H1 (cell line): ENCODE data around the gene CCDC40. TPM values are rescaled to one million over a fixed set of nuclear protein-coding genes. Genes with fewer than 3 reads are reported as not detected.

Experiments
- CTCF ChIA-PET: fragments of 300-600 bp; sonication (Branson Sonifier 250); formaldehyde crosslinking; loops from one replicate; lab custom pipeline; 2021; ENCODE audit not compliant: partially characterized antibody; lab: Charles Lee
- POLR2A ChIA-PET: fragments of 300-600 bp; sonication (Branson Sonifier 250); formaldehyde crosslinking; loops from one replicate; lab custom pipeline; 2021; ENCODE audit warnings: inconsistent platforms; ENCODE audit not compliant: partially characterized antibody; lab: Charles Lee
- DNase-seq, 2 experiments: peaks; one replicate each; pipeline versions ENCODE4 v3.0.0 to v3.0.0-alpha.2; 2010 to 2022; ENCODE audit warnings: low spot score in 2 of 2, low read depth in 1 of 2, mixed read lengths in 1 of 2
- FAIRE-seq: peaks from 2 replicates; lab custom pipeline; 2011; peaks lifted over from hg19 to GRCh38; lab: Jason Lieb, UNC
- H2AFZ ChIP-seq: 2 replicates; pipeline ENCODE4 v1.8.1; 2012; ENCODE audit warnings: low read length, inconsistent platforms
- H2AK5ac ChIP-seq: 2 replicates; pipeline ENCODE4 v1.6.1; 2013; ENCODE audit warnings: low read depth, low read length
- H2BK120ac ChIP-seq: replicated peaks from 2 replicates; pipeline ENCODE3; 2013; ENCODE audit warnings: low read depth, low read length, inconsistent platforms
- H2BK12ac ChIP-seq: 2 replicates; pipeline ENCODE4 v1.6.1; 2013; ENCODE audit warnings: low read depth, low read length
- H2BK15ac ChIP-seq: 2 replicates; pipeline ENCODE4 v1.6.1; 2013; ENCODE audit warnings: low read length
- H2BK20ac ChIP-seq: 2 replicates; pipeline ENCODE4 v1.6.1; 2013; ENCODE audit warnings: low read length
- H2BK5ac ChIP-seq: 2 replicates; pipeline ENCODE4 v1.6.1; 2013; ENCODE audit warnings: low read depth, low read length
- H3K14ac ChIP-seq: 2 replicates; pipeline ENCODE4 v1.6.1; 2013; ENCODE audit warnings: inconsistent platforms; ENCODE audit not compliant: insufficient read length
- H3K18ac ChIP-seq: 2 replicates; pipeline ENCODE4 v1.6.1; 2013; ENCODE audit warnings: low read length; ENCODE audit errors: extremely low read depth
- H3K23ac ChIP-seq: 2 replicates; pipeline ENCODE4 v1.6.1; 2013; ENCODE audit warnings: inconsistent platforms; ENCODE audit not compliant: insufficient read length
- H3K23me2 ChIP-seq: 2 replicates; pipeline ENCODE4 v1.6.1; 2013; ENCODE audit warnings: low read depth, low read length
- H3K27ac ChIP-seq: 2 replicates; pipeline ENCODE4 v1.6.1; 2011; ENCODE audit warnings: low read depth, low read length, inconsistent platforms
- H3K27me3 ChIP-seq, 4 experiments: replicated peaks in 1 of 4; 1 replicate in 1 of 4; 2 replicates in 3 of 4; pipeline versions ENCODE4 v1.6.1 to v1.8.1; 2011 to 2013; ENCODE audit warnings: low read length in 3 of 4, mild to moderate bottlenecking in 3 of 4, inconsistent platforms in 2 of 4, mixed read lengths in 2 of 4, moderate library complexity in 1 of 4; ENCODE audit not compliant: control insufficient read depth in 3 of 4, insufficient read depth in 3 of 4; ENCODE audit errors: extremely low read depth in 1 of 4
- H3K36me3 ChIP-seq, 4 experiments: 2 replicates each; pipeline versions ENCODE4 v1.6.1 to v1.8.1; 2011 to 2013; ENCODE audit warnings: mild to moderate bottlenecking in 4 of 4, low read length in 3 of 4, moderate library complexity in 2 of 4, control low read depth in 1 of 4, inconsistent platforms in 1 of 4; ENCODE audit not compliant: insufficient read depth in 4 of 4, control insufficient read depth in 2 of 4
- H3K4ac ChIP-seq: replicated peaks from 2 replicates; pipeline ENCODE3; 2013; ENCODE audit warnings: low read length, low read depth, mixed read lengths, inconsistent platforms; ENCODE audit not compliant: insufficient read length
- H3K4me1 ChIP-seq, 4 experiments: replicated peaks in 1 of 4; 1 replicate in 1 of 4; 2 replicates in 3 of 4; pipeline versions ENCODE4 v1.6.1 to v1.8.1; 2011 to 2013; ENCODE audit warnings: low read length in 3 of 4, inconsistent platforms in 2 of 4, mixed read lengths in 1 of 4; ENCODE audit not compliant: insufficient read depth in 4 of 4, control insufficient read depth in 3 of 4
- H3K4me2 ChIP-seq, 2 experiments: 2 replicates each; pipeline versions ENCODE4 v1.6.1 to v1.8.1; 2011 to 2013; ENCODE audit warnings: low read depth in 2 of 2, low read length in 2 of 2, control low read depth in 1 of 2, inconsistent platforms in 1 of 2, mild to moderate bottlenecking in 1 of 2; ENCODE audit not compliant: insufficient read depth in 1 of 2
- H3K4me3 ChIP-seq, 4 experiments: fragments of 200-600, 300-600 bp in 1 of 4; sonication (generic), shearing (Covaris generic), sonication (Bioruptor Twin) in 1 of 4; 2 replicates each; pipeline versions ENCODE4 v1.5.1 to v1.8.1; 2011 to 2016; ENCODE audit warnings: low read length in 4 of 4, low read depth in 3 of 4, control low read depth in 2 of 4, inconsistent platforms in 2 of 4, mild to moderate bottlenecking in 2 of 4, mixed read lengths in 1 of 4, moderate library complexity in 1 of 4; ENCODE audit not compliant: insufficient read depth in 2 of 4; ENCODE audit errors: extremely low read depth in 1 of 4
- H3K56ac ChIP-seq: replicated peaks from 2 replicates; pipeline ENCODE3; 2013; ENCODE audit warnings: low read depth, mild to moderate bottlenecking, mixed read lengths, low read length, inconsistent platforms; ENCODE audit not compliant: insufficient read length
- H3K79me1 ChIP-seq: 2 replicates; pipeline ENCODE4 v1.6.1; 2013; ENCODE audit warnings: low read depth, low read length, control low read depth
- H3K79me2 ChIP-seq, 2 experiments: 2 replicates each; pipeline versions ENCODE4 v1.6.1 to v1.8.1; 2012 to 2013; ENCODE audit warnings: low read length in 2 of 2, mild to moderate bottlenecking in 2 of 2, inconsistent platforms in 1 of 2; ENCODE audit not compliant: insufficient read depth in 2 of 2, control insufficient read depth in 1 of 2
- H3K9ac ChIP-seq, 4 experiments: replicated peaks in 1 of 4; 1 replicate in 1 of 4; 2 replicates in 3 of 4; pipeline versions ENCODE4 v1.6.1 to v1.8.1; 2011 to 2013; ENCODE audit warnings: low read depth in 3 of 4, low read length in 3 of 4, control low read depth in 2 of 4, mild to moderate bottlenecking in 2 of 4, moderate library complexity in 2 of 4, inconsistent platforms in 1 of 4; ENCODE audit errors: extremely low read depth in 1 of 4
- H3K9me3 ChIP-seq, 2 experiments: 2 replicates each; pipeline versions ENCODE4 v1.6.1 to v1.8.1; 2012 to 2013; ENCODE audit warnings: mild to moderate bottlenecking in 2 of 2, moderate library complexity in 2 of 2, control low read depth in 1 of 2, inconsistent platforms in 1 of 2, low read depth in 1 of 2, low read length in 1 of 2, mixed read lengths in 1 of 2; ENCODE audit not compliant: insufficient read depth in 2 of 2
- H4K20me1 ChIP-seq, 2 experiments: replicated peaks in 1 of 2; 2 replicates each; pipeline versions ENCODE3 to v1.8.1; 2011 to 2013; ENCODE audit warnings: inconsistent platforms in 2 of 2, low read length in 2 of 2, mild to moderate bottlenecking in 1 of 2; ENCODE audit not compliant: insufficient read depth in 2 of 2, control insufficient read depth in 1 of 2
- H4K5ac ChIP-seq: 2 replicates; pipeline ENCODE4 v1.6.1; 2013; ENCODE audit warnings: low read length, low read depth, mixed read lengths, inconsistent platforms; ENCODE audit not compliant: insufficient read length
- H4K8ac ChIP-seq: 2 replicates; pipeline ENCODE4 v1.8.0; 2013; ENCODE audit warnings: mild to moderate bottlenecking, moderate library complexity, low read length, inconsistent platforms; ENCODE audit not compliant: insufficient read depth; ENCODE audit errors: extremely low read depth
- H4K91ac ChIP-seq: replicated peaks from 2 replicates; pipeline ENCODE3; 2013; ENCODE audit warnings: low read length, mixed read lengths, inconsistent platforms; ENCODE audit not compliant: insufficient read length
- KDM5A ChIP-seq: fragments of 200-600 bp; IDR thresholded peaks from 2 replicates; pipeline ENCODE4 v1.7.1; 2012; ENCODE audit warnings: mild to moderate bottlenecking, low read length, inconsistent platforms, mixed read lengths
- POLR2AphosphoS5 ChIP-seq: IDR thresholded peaks from 2 replicates; pipeline ENCODE4 v1.6.1; 2011; ENCODE audit warnings: low read depth, low read length
- WGBS, 2 experiments: shearing (Covaris generic) in 1 of 2; methylation state at CpG; one replicate each; pipeline versions ENCODE4 v1.1.6 to v1.1.7; 2013 to 2015; ENCODE audit warnings: low lambda C conversion rate in 2 of 2, mixed read lengths in 2 of 2, inconsistent platforms in 1 of 2, low coverage in 1 of 2, missing lambda C conversion rate in 1 of 2; ENCODE audit not compliant: insufficient replicate concordance in 2 of 2, insufficient coverage in 1 of 2, insufficient read length in 1 of 2; ENCODE audit errors: extremely low coverage in 1 of 2, missing lambda C conversion rate in 1 of 2; 5-methylcytosine and 5-hydroxymethylcytosine counted together
- polyA plus RNA-seq, 7 experiments: library from polyadenylated mRNA; depleted of rRNA in 3 of 7; stranded (reverse) in 5 of 7; unstranded in 2 of 7; fragments of >200 nt in 5 of 7; fragments of 200-250 nt in 2 of 7; gene quantifications; 1 replicate in 5 of 7; 2 replicates in 1 of 7; 4 replicates in 1 of 7; pipeline versions ENCODE4 v1.2.1 to v1.2.3, GENCODE V29; 2011 to 2013; ENCODE audit warnings: missing spikeins in 2 of 7, mixed read lengths in 2 of 7
- total RNA-seq: library from RNA; stranded (reverse); fragmentation: NEBNext Ultra II Directional; extraction: Animal tissue kit (Norgen Biotek cat#: 25700); gene quantifications from 2 replicates; pipeline ENCODE4 v1.2.1, GENCODE V29; 2021

The CCDC40 gene
- total and polyA plus RNA-seq, 2 of the 8 experiments (the other 6 are each of a cell fraction or from before 2014, with no cell fraction given): 4.1 to 11.5 TPM

DNA sequence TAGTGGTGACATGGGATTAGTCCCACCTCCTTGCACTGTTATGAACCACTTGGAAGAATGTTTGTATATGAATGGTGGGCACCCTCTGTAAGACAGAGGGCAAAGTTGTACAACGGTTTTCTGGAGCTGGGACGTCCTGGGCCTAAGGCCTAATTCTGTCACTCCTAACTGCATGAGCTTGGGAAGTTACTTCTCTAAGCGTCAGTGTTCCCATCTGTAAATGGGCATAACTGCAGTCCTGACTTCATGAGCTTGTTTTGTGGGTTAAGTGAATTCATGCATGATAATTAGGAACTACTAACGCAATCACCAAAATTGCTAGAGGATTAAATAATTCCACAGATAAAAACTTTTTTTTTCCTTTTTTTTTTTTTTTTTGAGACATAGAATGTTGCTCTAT is 2.6 kb upstream of the CCDC40 start:
- CTCF ChIA-PET: interaction anchor here (0.7 to 10.8 kb wide), 2 partner anchors 26 to 293 kb away, joined by 3 to 110 read pairs; no protein-coding TSS in a partner anchor

More for the DNA sequence above, 2.6 kb upstream of the CCDC40 start:
- peak overlapping the region in 1 of 2 experiments; percentile 68; a peak in 1 of 4 replicates for H3K4me2 ChIP-seq
- H3K36me3 ChIP-seq: no peaks in the 10 kb centered on the region
- 87% methylated on average over 4 of the region's 4 CpGs; no CpG with 5 or more reads in 1 of the 2 experiments for WGBS, 2 experiments
- no peak overlapping the region for H3K18ac ChIP-seq
- H4K5ac ChIP-seq: no peak overlapping the region
- H2BK20ac ChIP-seq: no peak overlapping the region
- H2BK12ac ChIP-seq: no peak overlapping the region
- H3K79me1 ChIP-seq: peaks cover 32% of the 10 kb centered on the region
- H3K9ac ChIP-seq: no peak overlapping the region
- H3K4me3 ChIP-seq: no peak overlapping the region
- H3K79me2 ChIP-seq: peaks cover 12 to 63% of the 10 kb centered on the region in 2 experiments
- no peak overlapping the region for H3K56ac ChIP-seq
- no peaks in the 10 kb centered on the region for H3K27me3 ChIP-seq
- POLR2A ChIA-PET: interaction anchor here (0.6 to 2.7 kb wide), 10 partner anchors 8 to 1344 kb away, joined by 3 to 24 read pairs (median 4); no protein-coding TSS in a partner anchor
- H3K9me3 ChIP-seq: no peaks in the 10 kb centered on the region
- no peak overlapping the region for H3K14ac ChIP-seq
- FAIRE-seq: no peak
- no peak overlapping the region for H4K8ac ChIP-seq
- no peak overlapping the region for H2BK120ac ChIP-seq
- H2AK5ac ChIP-seq: no peak overlapping the region
- 0 out of 2 replicates have a peak, but pooled peaks have one; percentile 15 for TF ChIP-seq POLR2AphosphoS5
- TF ChIP-seq KDM5A: no peak
- TF ChIP-seq, all 59 proteins: peak for 1
- H4K20me1 ChIP-seq: peaks cover 22 to 32% of the 10 kb centered on the region in 2 experiments
- H3K4me1 ChIP-seq: peaks cover 0 to 8% (median 4%) of the 10 kb centered on the region in 4 experiments; a peak in 5 of 7 replicates
- DNase-seq: no peak
- no peak overlapping the region for H4K91ac ChIP-seq
- no peak overlapping the region for H2AFZ ChIP-seq
- H3K23me2 ChIP-seq: peaks cover 2% of the 10 kb centered on the region; the same call in 1 of the 2 replicates
- H2BK15ac ChIP-seq: no peak overlapping the region
- H3K4ac ChIP-seq: no peak overlapping the region
- no peak overlapping the region for H2BK5ac ChIP-seq
- H3K23ac ChIP-seq: no peak overlapping the region
- H3K27ac ChIP-seq: no peak overlapping the region
